ENCODE results near the gene CATSPER1.

DNA sequence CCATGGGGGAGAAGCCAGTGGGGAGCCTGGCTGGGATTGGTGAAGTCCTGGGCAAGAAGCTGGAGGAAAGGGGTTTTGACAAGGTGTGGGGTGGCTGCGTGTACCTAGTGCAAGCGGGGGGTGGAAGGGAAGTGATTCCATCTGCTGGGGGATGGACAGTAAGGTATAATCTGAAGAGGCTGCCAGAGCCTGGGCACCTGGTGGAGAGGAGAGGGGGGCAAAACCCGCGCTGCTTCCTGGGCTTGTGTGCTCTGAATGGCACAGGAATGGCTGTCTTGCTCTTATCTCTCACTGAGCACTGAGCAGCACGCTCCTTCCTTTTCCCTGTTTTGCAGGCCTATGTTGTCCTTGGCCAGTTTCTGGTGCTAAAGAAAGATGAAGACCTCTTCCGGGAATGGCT, 23.0 kb downstream of the CATSPER1 start:
- TF ChIP-seq PATZ1 (CRISPR knock-in tag; IDR thresholded peaks at IDR 0.05; ENCODE audit: borderline replicate concordance) (no peak), TCF4 (CRISPR knock-in tag; IDR thresholded peaks at IDR 0.05; ENCODE audit: borderline replicate concordance) (no peak), CSRNP3 (CRISPR knock-in tag; IDR thresholded peaks at IDR 0.05) (no peak), ARNTL (CRISPR knock-in tag; IDR thresholded peaks at IDR 0.05; ENCODE audit: borderline replicate concordance, low read depth) (no peak), RARB (CRISPR knock-in tag; IDR thresholded peaks at IDR 0.05) (no peak), TOX (CRISPR knock-in tag; IDR thresholded peaks at IDR 0.05; ENCODE audit: borderline replicate concordance) (no peak)
- TF ChIP-seq, protein P1, sequence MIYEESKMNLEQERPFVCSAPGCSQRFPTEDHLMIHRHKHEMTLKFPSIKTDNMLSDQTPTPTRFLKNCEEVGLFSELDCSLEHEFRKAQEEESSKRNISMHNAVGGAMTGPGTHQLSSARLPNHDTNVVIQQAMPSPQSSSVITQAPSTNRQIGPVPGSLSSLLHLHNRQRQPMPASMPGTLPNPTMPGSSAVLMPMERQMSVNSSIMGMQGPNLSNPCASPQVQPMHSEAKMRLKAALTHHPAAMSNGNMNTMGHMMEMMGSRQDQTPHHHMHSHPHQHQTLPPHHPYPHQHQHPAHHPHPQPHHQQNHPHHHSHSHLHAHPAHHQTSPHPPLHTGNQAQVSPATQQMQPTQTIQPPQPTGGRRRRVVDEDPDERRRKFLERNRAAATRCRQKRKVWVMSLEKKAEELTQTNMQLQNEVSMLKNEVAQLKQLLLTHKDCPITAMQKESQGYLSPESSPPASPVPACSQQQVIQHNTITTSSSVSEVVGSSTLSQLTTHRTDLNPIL (CRISPR knock-in tag; IDR thresholded peaks at IDR 0.05; ENCODE audit: low read depth), result no peak
